Measurements from ENCODE around the gene GRIN2C.

GRIN2C gene

GRCh38 chr17:74863420-74864296, 4.0 kb upstream of the GRIN2C start:
- no peak for DNase-seq

- no peak for DNase-seq
Observed at GRCh38 chr17:74862919-74863318, 3.2 kb upstream of the GRIN2C start.

DNA sequence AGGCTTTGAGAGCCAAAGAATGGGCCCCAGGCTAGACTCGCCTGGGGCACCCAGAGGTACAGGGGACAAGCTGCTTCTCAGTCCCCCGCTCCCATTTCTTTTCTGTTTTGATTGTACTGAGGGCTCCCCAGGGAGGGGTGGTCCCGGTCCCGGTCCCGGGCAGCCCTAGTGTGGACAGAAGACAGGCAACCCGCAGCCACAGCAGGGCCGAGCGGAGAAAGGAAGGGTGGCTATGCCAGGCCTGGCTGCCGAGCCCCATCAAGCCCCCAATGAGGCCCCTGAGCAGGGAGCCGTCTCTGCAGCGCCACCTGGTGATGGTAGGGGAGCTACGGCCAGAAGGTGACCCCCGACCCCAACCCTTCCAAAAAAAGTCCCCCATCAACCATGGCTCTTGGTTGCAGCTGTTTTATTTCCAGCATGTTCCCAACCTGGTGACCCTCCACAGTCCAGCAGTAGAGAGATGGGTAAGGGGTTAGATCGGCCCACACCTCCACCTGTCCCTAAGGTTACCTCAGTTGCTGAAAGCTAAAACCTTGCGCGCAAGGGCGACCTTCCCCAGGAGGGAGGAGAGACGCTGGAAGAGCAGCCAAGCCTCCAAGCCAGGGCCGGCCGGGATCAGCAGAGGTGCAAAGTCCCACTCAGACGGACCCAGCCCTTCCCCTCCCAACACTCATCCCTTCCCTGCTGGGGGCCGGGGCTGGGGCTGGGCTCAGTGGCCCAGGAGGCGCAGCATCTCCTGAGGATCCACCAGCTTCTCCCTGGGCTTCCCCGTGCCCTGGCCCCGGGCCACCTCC, 2.6 kb upstream of the GRIN2C start:
- peak; percentile 21 to 50 for DNase-seq

GRCh38 chr17:74861662-74862107, 2.0 kb upstream of the GRIN2C start:
- peak in 1 of 2 donors; percentile 48 for DNase-seq

DNA sequence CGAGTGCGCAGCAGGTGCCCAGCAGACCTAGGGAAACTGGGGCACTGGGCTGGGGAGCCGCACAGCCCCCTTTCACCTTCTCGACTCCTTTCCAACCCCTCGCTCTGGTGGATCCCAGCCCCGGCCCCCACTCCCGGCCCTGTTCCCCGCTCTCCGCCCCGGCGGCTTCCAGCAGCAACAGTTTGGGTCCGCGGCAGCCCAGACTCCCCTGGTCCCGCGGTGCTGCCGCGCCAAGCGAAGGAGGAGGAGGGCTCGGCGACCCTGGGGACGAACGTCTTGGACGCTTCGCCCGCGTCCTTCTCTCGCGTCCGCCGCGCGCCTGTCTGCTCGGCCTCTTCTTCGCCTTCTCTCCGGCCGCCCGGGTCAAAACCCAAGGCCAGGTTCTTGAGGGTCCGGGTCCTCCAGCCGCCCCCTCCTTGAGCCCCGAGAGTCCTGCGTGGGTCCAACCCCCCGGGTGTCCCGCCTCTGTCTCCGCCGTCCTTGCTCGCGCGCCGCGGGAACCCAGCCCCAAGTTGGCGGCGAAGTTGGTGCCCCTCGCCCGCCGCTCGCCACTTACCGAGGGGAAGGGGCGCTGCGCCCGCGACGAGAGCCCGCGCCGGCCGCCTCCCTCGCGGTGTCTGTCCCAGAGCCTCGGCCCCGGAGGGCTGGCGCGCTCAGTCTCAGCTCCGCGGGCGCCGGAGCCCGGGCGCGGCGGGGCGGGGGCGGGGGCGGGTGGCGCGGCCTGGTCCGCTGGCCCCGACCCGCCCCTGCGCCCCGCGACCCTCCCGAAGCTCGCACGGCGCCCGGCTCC, 1.4 kb upstream of the GRIN2C start:
- DNase-seq = no peak

GRCh38 chr17:74860229-74860871, 665 bp upstream of the GRIN2C start:
- DNase-seq = no peak

GRCh38 chr17:74858672-74859458, 820 bp downstream of the GRIN2C start:
- no peak for DNase-seq

- DNase-seq = no peak
Observed at GRCh38 chr17:74857191-74857590, 2.5 kb downstream of the GRIN2C start.

DNA sequence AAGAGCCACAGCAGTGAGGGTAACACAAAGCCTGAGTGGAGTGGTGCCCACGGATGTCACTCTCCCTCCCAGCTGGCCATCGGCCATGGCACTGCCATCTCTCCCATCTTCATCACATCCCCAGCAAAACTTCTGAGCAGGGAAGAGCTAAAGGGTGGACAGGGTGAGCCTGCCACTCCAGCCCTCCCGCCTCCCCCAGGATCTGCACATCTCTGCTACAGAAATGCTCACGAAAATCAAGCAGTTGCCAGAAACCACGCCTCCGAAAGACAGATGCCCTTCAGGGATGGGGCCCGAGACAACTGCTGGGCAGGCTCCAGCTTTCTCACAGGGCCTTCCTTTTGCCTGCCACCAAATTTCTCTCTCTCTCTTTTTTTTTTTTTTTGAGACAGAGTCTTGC, 3.6 kb downstream of the GRIN2C start:
- DNase-seq = no peak

DNA sequence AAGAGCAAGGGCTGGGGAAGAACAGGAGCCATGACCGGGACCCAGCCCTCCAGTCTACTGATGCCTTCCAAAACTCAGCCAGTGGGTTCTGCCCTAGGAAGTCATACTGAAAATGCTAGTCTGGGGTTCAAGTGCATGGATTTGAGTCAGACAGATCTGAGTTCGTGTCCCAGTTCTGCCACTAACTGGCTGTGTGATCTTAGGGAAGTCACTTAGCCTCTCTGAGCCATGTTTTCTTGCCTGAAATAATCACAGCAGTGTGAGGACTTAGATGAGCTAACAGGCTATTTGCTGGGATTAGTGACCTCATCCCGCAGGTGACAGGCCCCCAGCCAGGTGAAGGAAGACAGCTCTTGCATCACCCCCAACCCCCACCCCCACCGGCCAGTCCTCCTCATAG, 4.4 kb downstream of the GRIN2C start:
- no peak for DNase-seq

DNA sequence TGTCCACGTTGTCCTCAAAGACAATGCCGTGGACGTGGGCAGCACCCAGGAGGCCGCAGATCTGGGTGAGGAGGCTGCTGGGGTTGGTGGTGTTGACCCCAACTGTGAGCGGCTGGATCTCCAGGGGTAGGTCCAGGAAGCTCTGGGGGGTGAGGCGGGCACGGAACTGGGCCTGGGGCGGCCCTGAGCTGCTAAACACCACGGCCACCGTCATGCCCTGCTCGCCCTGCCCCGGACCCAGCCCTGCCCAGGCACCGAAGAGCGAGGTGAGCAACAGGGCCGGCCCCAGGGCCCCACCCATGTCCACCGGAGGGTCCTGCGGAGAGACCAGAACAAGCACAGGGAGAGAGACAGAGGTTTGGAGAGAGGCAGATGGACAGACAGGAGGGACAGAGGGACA, 4.9 kb downstream of the GRIN2C start:
- DNase-seq = no peak

DNA sequence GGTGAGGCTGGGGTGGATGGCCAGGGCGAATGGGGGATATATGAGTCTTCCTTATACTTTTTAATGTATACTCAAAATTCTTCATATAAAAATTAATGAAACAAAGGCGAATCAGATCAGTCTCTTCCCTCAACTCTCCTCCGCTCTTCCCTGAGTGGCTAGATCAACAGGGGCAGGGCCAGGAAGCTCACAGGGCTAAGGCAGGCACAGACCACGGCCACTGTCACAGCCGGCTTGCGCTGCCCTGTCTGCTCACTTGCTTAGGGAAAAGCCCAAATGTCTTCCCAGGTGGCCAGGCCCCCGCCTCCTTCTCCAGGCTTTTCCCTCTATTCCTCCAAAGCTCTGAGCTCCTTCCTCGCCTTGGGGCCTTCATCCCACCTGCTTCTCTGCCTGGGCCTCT, 6.0 kb downstream of the GRIN2C start:
- no peak for DNase-seq

- DNase-seq = no peak
Observed at GRCh38 chr17:74853048-74853397, 6.7 kb downstream of the GRIN2C start.

- DNase-seq = no peak
Observed at GRCh38 chr17:74852237-74853047, 7.2 kb downstream of the GRIN2C start.

DNA sequence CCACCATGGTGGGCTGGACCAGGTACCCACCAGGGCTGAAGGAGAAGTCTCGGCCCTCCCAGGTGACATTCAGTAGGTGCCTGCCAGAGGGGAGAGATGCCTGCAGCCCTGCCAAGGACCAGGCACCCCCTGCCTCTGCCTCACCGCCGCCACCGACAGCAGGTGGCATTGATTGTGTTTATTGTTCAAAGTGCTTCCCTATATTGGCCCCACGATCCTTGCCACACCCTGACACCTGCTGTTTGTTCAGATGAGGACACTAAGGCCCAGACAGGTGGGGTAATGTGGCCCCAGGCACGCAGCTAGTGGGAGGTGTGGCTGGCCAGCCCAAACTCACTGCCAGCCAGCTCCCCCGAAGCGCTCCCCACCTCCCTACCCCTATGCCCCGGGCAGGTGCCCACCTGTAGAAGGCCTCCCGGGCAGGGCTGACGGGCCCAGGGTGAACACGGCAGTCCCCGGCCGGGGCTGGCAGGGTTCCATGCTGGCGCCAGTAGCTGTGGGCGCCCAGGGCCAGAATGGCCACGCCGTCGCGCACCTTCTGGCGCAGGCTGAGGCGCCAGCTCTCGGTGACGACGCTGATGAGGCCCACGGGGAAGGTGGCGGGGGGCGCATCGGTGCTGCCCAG, 8.0 kb downstream of the GRIN2C start:
- no peak for DNase-seq

GRCh38 chr17:74850914-74851313, 8.8 kb downstream of the GRIN2C start:
- DNase-seq = no peak

DNA sequence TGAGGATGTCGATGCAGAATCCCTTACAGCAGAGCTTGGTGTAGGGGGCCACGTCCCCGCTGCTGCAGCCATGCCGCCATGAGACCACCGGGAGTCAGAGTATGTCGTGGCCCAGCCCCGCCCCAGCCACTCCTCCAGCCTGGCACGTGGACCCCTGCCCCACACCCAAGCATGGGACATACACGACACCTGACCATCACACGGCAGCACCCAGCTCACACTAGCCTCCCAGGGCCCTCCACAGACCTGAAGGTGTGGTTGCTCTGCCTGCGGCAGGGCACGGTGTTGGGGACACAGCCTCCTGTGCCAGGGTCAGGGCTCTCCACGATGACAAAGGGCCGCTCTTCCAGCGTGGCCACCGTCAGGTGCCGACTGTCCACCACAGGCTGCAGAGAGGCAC, 9.4 kb downstream of the GRIN2C start:
- DNase-seq = no peak

- DNase-seq = no peak
Observed at GRCh38 chr17:74848656-74849399, 10.9 kb downstream of the GRIN2C start.

DNA sequence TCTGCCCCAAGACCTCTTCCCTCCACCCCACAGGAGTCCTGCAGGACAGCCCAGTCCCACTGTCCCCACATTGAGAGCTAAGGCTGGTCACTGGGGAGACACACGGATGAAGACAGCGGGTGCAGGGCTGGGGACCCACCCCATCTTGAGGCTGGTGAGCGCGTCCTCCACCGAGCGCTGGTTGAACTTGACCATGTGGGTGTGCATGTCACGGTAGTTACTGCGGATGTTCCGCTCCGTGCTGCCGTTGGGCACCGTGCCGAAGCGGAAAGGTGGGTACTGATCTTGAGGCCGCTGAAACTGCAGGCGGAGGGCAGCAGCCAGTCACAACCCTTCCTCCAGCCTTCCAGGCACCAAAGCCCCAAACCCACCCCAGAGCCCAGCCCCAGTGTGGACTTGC, 13.1 kb downstream of the GRIN2C start:
- no peak for DNase-seq

DNA sequence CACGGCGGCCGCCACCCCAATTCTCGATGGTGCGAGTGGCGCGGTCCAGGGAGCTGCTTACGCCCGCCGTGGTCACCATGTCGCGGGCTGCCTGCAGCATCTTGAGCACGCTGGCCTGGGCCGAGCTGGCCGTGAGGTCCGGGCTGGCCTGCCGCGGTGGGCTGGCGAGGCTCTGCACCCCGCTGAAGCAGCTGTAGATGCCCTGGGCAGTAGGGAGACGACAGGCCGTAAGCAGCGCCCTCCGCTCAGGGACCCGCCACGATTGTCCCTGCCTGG, 16.4 kb downstream of the GRIN2C start:
- no peak for DNase-seq

Data from bone marrow (tissue), 2 donors.